GM18870 (cell line): ENCODE data around the gene BOD1L1.
"Not testable (repeated sequence)": the region's sequence is repeated elsewhere in the genome, so short reads cannot be mapped to it uniquely, and the experiment has no call there.

ENCODE experiments used
- ATAC-seq: cut with Tn5 transposase; IDR thresholded peaks from one replicate; pipeline ENCODE4 v1.9.1; 2021; ENCODE audit warnings: moderate library complexity; ENCODE audit not compliant: unreplicated experiment

BOD1L1 gene

GRCh38 chr4:13561673-13562072 is 65.9 kb downstream of the BOD1L1 start:
- ATAC-seq: no peak

- not testable (repeated sequence) for ATAC-seq
These were observed 67.4 kb downstream of the BOD1L1 start for GRCh38 chr4:13560111-13560510.

DNA sequence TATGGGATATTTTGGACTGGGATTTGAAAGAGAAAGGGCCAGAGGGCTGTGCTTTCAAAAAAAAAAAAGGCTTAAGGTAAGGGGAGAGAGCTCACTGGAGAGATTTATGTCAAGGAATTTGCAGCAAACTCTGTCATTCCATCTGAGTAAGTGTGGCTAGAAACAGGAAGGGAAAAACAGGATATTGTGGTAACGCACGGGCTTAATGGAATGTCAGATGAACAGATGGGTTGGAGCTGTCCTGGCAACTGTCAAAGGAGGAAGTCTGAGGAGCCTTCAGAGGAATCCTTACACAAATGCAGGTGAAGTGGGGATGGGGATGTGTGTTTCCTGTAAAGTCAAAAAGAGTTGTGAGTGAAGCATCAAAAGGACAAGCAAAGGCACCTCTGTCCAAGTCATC is 68.1 kb downstream of the BOD1L1 start:
- no peak for ATAC-seq

- ATAC-seq: no peak
These were observed 68.6 kb downstream of the BOD1L1 start for GRCh38 chr4:13558881-13559280.

DNA sequence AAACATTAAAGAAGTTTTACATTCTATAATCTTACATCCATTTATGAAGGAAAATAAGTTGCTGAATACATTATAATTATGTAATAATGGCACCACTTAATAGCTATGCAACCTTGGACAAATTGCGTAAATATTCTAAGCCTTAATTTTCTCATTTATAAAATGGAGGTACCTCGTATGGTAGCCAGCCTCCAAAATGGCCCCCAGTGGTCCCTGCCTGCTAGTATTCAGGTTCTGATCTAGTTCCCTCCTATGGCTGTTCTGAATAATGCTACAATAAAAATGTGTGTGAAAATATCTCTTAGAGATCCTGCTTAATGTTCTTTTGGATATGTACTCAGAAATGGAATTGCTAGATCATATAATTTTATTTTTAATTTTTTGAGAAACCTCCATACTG is 72.2 kb downstream of the BOD1L1 start:
- no peak for ATAC-seq

DNA sequence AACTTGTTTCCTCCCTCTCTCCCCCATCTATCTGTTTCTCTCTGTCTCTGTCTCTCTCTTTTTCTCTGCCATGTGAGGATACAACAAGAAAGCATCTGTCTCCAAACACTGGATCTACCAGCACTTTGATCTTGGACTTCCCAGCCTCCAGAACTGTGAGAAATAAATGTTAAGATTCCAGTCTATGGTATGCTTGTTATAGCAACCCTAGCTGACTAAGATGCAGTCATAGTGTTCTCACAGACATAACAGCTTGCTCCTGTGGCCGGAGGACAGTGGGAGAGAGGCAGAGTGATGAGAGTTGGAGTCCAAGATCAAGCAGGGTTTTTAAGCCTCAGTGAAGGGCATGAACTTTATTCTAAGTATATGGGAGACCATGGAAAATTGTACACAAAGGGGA is 74.4 kb downstream of the BOD1L1 start:
- no peak for ATAC-seq

DNA sequence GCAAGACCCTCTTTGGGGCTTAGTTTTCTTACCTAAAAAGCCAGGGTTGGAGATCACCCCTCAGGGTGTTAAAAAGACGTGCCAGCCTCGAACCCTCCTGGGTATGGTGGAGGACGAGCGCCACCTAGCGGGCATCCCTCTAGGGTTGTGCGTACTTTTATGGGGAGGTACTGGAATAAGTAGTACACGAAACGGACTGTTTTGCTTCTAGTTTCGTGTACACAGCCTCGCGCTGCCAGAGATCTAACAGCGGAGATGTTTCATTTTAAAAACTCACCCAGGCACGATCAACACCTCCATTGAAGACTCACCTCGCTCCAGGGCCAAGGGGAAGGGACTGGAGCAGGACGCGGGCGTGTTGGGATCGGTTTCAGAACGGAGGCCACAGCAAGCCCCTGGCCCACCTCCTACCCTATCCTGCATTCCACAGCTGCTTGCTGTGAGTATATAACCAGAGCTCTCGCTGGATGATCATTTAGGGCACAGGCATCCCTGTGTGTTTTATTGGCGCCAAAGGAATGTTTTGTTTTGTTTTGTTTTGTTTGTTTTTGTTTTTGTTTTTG is 78.5 kb downstream of the BOD1L1 start:
- ATAC-seq: peak; percentile 80

- ATAC-seq: no peak
These were observed 79.2 kb downstream of the BOD1L1 start for GRCh38 chr4:13548059-13548983.

DNA sequence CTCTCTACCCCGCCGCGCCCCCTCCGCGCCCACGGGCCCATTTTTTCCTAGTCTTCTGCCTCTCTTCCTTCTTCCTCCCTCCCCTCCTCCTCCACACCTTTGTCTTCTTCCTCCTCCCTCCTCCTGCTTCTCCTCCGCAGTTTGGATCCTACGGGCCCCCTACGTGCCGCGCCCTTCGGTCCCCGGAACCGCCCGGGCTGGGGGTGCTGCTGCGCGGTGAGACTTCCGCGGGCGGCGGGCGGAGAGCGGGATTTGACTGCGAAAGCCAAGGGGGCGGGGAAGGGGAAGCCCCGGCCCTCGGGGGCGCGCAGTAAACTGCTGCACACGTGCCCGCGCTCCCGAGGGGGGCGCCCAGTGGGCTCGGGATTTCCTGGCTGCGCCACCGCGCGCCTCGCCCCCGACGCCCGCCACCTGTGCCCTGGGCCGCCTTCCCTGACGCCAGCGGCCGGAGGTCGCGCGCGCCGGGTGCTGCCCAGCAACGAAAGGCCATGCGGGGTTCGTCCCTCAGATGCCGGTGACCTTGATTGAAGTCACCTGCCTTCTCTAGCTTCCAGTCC is 80.0 kb downstream of the BOD1L1 start:
- ATAC-seq: no peak

DNA sequence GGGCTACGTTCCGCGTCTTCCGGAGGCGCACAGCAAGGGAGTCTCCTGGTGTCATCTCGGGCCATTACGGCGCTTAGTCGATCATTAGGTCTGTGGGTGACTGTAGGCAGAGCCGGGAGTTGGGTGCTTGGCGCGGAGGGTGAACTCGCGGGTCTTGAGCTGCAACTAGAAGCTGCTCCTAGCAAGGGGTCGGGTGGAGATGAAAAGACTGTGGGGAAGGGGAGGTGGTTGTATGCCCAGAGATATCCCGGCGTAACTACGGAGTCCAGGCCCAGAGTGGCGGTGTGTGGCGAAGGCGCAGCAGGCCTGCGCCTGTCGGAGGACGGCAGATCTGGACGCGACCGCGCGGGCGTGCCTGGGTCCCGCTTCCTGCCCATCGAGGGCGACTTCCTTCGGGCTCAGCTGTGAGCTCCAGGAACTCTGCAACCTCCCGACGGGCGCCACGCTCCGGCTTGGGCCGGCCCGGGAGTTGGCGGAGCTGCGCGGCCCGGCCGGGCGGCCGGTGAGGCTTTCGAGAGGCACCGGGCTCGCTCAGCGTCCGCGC is 80.5 kb downstream of the BOD1L1 start:
- no peak for ATAC-seq

DNA sequence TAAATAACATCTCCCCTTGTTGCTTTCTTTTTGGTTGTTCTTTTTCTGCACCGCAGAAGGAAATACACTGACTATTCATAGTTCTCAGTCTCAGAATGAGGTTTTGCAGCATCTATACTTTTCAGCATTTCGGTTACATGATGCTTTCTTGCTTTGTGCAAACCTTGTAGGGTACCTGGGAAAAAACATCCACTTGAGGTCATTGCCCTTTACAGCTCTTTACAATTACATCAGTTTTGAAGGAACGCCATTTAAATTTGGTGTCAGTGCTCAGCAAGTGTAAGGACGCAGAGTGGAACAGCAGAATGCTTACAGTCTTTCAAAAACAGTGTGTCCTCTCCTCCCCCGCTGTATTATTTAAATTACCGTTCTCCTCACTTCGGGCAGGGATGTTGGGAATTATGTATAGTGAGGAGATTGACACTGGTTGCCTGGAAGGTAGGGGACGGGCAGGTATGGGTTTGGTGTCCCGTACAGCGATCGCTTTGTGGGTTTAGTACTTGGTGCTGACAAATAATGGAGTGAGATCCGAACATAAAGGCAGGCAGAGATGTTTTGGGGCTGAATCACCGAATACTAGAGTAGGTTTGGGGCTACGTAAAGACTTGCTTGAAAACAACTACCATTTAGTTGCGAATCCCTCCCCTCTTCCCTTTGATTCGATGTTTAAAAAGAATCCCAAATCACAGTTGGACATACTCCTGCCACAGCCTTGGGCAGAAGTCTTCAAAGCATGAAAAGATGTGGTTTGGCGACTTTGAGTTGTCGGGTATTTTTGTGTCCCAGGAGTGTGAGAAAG is 81.2 kb downstream of the BOD1L1 start:
- no peak for ATAC-seq

- ATAC-seq: no peak
These were observed 82.1 kb downstream of the BOD1L1 start for GRCh38 chr4:13545394-13545808.

- ATAC-seq: peak; percentile 34
These were observed 82.7 kb downstream of the BOD1L1 start for GRCh38 chr4:13544606-13545393.

DNA sequence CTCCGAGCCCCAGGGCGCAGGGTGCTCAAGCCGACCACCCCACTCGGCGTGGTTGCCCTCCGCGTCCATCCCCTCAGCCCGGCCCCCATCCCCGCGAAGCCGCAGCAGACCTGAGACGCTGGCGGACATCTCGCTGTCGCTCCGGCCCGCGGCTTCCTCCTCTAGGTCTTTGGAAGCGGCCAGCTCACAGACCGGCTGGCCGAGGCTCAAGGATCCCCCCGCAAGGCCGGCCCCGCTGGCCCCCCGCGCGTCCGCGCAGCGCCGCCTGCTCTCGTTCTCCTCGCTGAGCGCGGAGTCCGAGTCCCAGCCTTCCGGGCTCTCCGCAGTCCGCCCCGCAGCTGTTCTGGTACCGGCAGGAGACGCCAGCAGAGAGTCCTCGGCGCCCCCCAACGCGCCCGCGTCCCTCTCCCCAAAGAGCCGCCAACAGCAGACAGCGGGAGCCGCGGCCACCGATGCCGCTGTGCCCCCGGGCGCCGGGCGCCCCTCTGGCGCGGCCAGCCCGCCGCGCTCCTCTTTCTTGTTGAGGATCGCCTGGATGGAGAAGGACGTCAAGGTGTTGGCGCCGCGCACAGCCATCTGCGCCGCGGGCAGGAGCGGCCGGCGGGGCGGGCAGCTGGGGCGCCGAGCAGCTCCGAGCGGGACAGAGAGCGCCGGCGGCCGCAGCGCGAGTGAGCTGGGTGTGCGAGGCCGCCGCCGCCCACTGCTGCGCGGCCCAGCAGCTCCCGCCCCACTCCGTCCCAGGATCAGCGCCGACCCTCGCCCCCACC is 83.5 kb downstream of the BOD1L1 start, which contains the start of gene NKX3-2:
TSS of gene NKX3-2 (minus strand) at position 670 of the 767 bp plus-strand sequence. CDS start at position 576, 94 bp downstream.
- ATAC-seq: no peak

DNA sequence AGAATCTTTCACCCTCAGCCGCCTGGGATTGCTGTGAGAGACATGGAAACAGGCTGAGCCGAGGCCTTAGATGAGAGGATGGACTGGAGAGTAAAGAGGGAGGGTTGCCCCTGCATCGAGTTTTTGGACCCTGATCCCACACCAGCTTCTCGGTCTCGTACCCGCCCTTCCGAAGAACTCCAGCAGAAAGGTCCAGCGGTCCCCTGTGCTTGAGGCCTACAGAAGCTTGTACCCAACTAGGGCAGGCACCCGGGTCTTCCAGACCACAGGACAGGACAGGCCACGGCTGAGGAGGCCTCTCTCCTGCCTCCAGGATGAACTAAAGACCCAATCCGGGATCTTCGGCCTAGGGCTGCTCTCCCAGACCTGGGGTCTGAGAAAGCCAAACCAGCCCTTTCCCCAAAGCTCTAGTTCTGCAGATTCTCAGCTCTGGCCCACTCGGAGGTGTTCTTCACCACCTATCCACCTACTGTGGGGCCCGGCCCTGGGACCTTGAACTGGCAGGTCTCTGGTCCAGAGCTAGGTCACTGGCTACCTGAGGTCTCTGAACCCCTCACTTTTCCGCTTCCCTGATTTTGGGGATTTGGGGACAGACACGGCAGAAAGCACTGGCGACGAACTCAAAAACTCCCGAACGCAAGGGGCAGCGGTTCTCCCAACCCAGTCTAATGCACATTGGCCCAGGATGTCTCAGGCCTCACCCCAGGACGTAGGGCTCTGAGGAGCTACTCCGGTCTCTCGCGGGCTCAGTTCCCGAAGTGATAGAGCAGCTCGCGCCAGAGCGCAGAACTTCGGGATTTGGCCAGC is 84.3 kb downstream of the BOD1L1 start:
- ATAC-seq: no peak

GRCh38 chr4:13542577-13543031 is 84.9 kb downstream of the BOD1L1 start:
- ATAC-seq: no peak

DNA sequence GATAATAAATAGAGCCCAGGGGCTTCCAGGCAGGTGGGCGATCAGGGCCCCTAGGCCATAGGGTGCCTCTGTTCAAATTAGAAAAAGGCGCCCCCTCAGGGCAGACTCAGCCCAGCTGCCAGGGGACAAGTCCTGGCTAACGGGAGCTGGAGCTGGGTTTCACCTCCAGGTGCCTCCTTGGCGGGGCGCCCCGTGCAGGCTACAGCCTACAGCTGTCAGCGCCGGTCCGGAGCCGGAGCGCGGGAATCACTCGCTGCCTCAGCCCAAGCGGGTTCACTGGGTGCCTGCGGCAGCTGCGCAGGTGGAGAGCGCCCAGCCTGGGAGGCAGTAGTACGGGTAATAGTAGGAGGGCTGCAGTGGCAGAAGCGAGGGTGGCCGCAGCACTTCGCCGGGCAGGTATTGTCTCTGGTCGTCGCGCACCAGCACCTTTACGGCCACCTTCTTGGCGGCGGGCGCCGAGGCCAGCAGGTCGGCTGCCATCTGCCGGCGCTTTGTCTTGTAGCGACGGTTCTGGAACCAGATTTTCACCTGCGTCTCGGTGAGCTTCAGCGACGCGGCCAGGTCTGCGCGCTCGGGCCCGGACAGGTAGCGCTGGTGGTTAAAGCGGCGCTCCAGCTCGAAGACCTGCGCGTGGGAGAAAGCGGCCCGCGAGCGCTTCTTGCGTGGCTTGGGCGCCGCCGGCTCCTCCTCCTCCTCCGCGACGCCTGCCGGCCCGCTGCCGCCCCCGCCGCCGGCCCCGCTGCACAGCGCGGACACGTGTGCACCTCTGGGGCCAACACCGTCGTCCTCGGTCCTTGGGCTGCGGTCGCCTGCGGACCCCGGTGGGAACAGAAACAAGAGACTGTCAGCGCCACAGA is 85.6 kb downstream of the BOD1L1 start:
- ATAC-seq: no peak
